Loucy (cell line): Measurements from ENCODE around the gene MARVELD1.

ENCODE experiments used
- H2AFZ ChIP-seq: fragments of 200-600 bp; sonication (generic); 2 replicates; pipeline ENCODE4 v1.6.0; 2016; ENCODE audit warnings: antibody characterized with exemption, mild to moderate bottlenecking, low read length, moderate library complexity
- H3F3A ChIP-seq: fragments of 200-600 bp; 2 replicates; pipeline ENCODE4 v1.6.0; 2016; ENCODE audit warnings: antibody characterized with exemption, low read depth, mild to moderate bottlenecking
- H3K27me3 ChIP-seq: fragments of 200-600 bp; sonication (generic); 2 replicates; pipeline ENCODE4 v1.6.1; 2014; ENCODE audit warnings: low read length, mild to moderate bottlenecking; ENCODE audit not compliant: insufficient read depth, poor library complexity, severe bottlenecking
- H3K36me3 ChIP-seq: fragments of 200-600 bp; sonication (generic); 2 replicates; pipeline ENCODE4 v1.6.1; 2016; ENCODE audit warnings: low read length; ENCODE audit not compliant: insufficient read depth
- H3K4me1 ChIP-seq: fragments of 200-600 bp; sonication (generic); 2 replicates; pipeline ENCODE4 v1.5.1; 2014; ENCODE audit warnings: low read length, mild to moderate bottlenecking; ENCODE audit not compliant: insufficient read depth, poor library complexity, severe bottlenecking
- H3K4me2 ChIP-seq: fragments of 200-600 bp; sonication (generic); 2 replicates; pipeline ENCODE4 v1.6.0; 2014; ENCODE audit warnings: antibody characterized with exemption, low read length, low read depth, mild to moderate bottlenecking; ENCODE audit not compliant: poor library complexity, severe bottlenecking
- H3K4me3 ChIP-seq: fragments of 200-600 bp; sonication (generic); 2 replicates; pipeline ENCODE4 v1.5.1; 2014; ENCODE audit warnings: low read length, mild to moderate bottlenecking, mixed read lengths; ENCODE audit not compliant: poor library complexity, severe bottlenecking
- H3K79me2 ChIP-seq: fragments of 200-600 bp; sonication (generic); 2 replicates; pipeline ENCODE4 v1.6.1; 2014; ENCODE audit warnings: low read length; ENCODE audit not compliant: insufficient read depth
- H3K9ac ChIP-seq: fragments of 200-600 bp; sonication (generic); 2 replicates; pipeline ENCODE4 v1.6.0; 2014; ENCODE audit warnings: mild to moderate bottlenecking, low read depth, low read length, moderate library complexity; ENCODE audit not compliant: poor library complexity, severe bottlenecking
- H3K9me2 ChIP-seq: fragments of 200-600 bp; sonication (generic); replicated peaks from 2 replicates; pipeline ENCODE4 v1.6.1; 2016; ENCODE audit warnings: low read depth, low read length, mixed read lengths
- H3K9me3 ChIP-seq: fragments of 200-600 bp; sonication (generic); 2 replicates; pipeline ENCODE4 v1.6.1; 2014; ENCODE audit warnings: mild to moderate bottlenecking, antibody characterized with exemption, low read length, low read depth; ENCODE audit not compliant: insufficient read depth
- H4K20me1 ChIP-seq: fragments of 200-600 bp; sonication (generic); 2 replicates; pipeline ENCODE4 v1.6.0; 2014; ENCODE audit warnings: antibody characterized with exemption, low read length, mild to moderate bottlenecking; ENCODE audit not compliant: insufficient read depth, poor library complexity, severe bottlenecking
- EZH2phosphoT487 ChIP-seq: fragments of 200-600 bp; IDR thresholded peaks from 2 replicates; pipeline ENCODE4 v1.6.1; 2018; ENCODE audit warnings: antibody characterized with exemption, mild to moderate bottlenecking, moderate library complexity, borderline replicate concordance
- TF ChIP-seq, protein P1 (sequence below): fragments of 200-600 bp; sonication (generic); conservative IDR thresholded peaks from 2 replicates; pipeline ENCODE4 v1.5.1; 2014; ENCODE audit warnings: mild to moderate bottlenecking, antibody characterized with exemption, low read length

Gene MARVELD1

DNA sequence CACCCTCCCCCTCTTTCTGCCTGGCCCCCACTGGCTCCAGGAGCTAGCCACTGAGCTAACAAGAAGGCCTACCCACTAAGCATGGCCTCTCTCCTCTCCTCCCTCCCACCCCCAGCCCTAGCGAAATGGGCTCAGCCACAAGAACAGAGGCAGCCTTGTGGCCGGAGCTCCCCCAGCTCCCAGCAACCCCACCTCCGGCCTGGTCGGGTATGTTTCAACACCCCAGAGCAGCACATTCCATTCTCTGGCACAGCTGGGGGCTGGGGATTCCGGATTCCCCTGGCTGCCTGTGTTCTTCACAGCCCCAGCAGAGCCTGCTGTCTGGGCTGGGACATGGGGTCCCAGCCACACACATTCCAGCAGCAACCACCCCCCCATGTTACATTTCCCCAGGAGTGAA lies 49.3 kb downstream of the MARVELD1 start:
- Histone ChIP-seq H3K9ac (no peak overlapping the region), H3K79me2 (no peaks in the 10 kb centered on the region), H3K27me3 (no peaks in the 10 kb centered on the region), H3F3A (no peaks in the 10 kb centered on the region), H3K4me3 (no peak overlapping the region), H3K4me1 (peaks cover under 1% of the 10 kb centered on the region), H3K4me2 (no peak overlapping the region), H4K20me1 (no peaks in the 10 kb centered on the region), H3K36me3 (peaks cover 34% of the 10 kb centered on the region; the same call in 1 of the 2 replicates), H3K9me3 (no peaks in the 10 kb centered on the region), H2AFZ (no peak overlapping the region), H3K9me2 (no peaks in the 10 kb centered on the region)
- TF ChIP-seq EZH2phosphoT487, result no peak
- TF ChIP-seq, protein P1, sequence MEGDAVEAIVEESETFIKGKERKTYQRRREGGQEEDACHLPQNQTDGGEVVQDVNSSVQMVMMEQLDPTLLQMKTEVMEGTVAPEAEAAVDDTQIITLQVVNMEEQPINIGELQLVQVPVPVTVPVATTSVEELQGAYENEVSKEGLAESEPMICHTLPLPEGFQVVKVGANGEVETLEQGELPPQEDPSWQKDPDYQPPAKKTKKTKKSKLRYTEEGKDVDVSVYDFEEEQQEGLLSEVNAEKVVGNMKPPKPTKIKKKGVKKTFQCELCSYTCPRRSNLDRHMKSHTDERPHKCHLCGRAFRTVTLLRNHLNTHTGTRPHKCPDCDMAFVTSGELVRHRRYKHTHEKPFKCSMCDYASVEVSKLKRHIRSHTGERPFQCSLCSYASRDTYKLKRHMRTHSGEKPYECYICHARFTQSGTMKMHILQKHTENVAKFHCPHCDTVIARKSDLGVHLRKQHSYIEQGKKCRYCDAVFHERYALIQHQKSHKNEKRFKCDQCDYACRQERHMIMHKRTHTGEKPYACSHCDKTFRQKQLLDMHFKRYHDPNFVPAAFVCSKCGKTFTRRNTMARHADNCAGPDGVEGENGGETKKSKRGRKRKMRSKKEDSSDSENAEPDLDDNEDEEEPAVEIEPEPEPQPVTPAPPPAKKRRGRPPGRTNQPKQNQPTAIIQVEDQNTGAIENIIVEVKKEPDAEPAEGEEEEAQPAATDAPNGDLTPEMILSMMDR, result no peak

DNA sequence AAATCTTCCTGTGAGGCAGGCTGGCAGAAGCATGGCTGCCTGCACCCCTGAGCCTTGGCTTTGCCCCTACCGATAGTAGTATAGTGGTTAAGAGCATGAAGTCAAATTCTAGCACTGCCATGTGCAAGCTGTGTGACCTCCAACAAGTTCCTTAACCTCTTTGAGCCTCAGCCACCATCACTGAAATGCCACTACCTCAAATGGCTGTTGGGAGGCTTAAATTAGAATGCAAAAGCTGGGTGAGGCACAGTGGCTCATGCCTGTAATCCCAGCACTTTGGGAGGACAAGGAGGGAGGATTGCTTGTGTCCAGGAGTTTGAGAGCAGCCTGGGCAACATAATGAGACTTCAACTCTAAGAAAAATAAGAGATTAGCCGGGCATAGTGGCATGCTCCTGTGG lies 49.9 kb downstream of the MARVELD1 start:
- Histone ChIP-seq H3K9ac (no peak overlapping the region), H3F3A (no peaks in the 10 kb centered on the region), H3K9me3 (no peaks in the 10 kb centered on the region), H3K9me2 (no peaks in the 10 kb centered on the region), H3K4me1 (peaks cover 6% of the 10 kb centered on the region), H3K4me3 (no peak overlapping the region), H2AFZ (no peak overlapping the region), H3K36me3 (peaks cover 34% of the 10 kb centered on the region; the same call in 1 of the 2 replicates), H3K4me2 (no peak overlapping the region), H3K27me3 (no peaks in the 10 kb centered on the region), H3K79me2 (no peaks in the 10 kb centered on the region), H4K20me1 (no peaks in the 10 kb centered on the region)
- TF ChIP-seq, protein P1, result no peak
- no peak for TF ChIP-seq EZH2phosphoT487

DNA sequence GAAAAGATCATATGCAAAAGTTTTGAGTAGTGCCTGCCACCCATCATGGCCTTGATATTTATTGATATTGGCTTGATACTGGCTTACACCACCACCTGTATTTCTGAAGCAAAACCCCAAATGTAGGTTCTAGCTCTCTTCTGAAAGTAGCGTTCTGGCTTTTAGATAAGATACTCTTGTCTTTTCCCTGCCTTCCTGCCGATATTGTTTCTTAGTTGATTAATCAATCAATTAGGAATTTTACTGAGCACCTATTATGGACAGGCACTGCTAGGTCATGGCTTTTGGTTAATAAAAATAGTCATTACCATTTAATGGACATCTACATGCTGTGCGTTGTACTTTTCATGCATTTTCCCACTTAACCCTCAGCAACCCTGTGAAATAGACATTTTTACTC lies 50.4 kb downstream of the MARVELD1 start:
- Histone ChIP-seq H2AFZ (no peak overlapping the region), H3K36me3 (peaks cover 33% of the 10 kb centered on the region; the same call in 1 of the 2 replicates), H3F3A (no peaks in the 10 kb centered on the region), H3K79me2 (no peaks in the 10 kb centered on the region), H3K9me2 (no peaks in the 10 kb centered on the region), H3K9ac (no peak overlapping the region), H4K20me1 (no peaks in the 10 kb centered on the region), H3K4me1 (peaks cover 12% of the 10 kb centered on the region), H3K27me3 (no peaks in the 10 kb centered on the region), H3K4me3 (no peak overlapping the region), H3K9me3 (no peaks in the 10 kb centered on the region), H3K4me2 (no peak overlapping the region)
- no peak for TF ChIP-seq EZH2phosphoT487
- TF ChIP-seq, protein P1, result no peak
